Erythroblast (primary cell): ENCODE data around the gene UBIAD1.

Experiments
- GATA1 ChIP-seq: IDR thresholded peaks from 2 replicates; pipeline ENCODE4 v1.6.1; 2011; ENCODE audit warnings: low read depth, mild to moderate bottlenecking, control low read depth, low read length, moderate library complexity
- POLR2A ChIP-seq: IDR thresholded peaks from 2 replicates; pipeline ENCODE4 v1.6.1; 2011; ENCODE audit warnings: mild to moderate bottlenecking, low read length

DNA sequence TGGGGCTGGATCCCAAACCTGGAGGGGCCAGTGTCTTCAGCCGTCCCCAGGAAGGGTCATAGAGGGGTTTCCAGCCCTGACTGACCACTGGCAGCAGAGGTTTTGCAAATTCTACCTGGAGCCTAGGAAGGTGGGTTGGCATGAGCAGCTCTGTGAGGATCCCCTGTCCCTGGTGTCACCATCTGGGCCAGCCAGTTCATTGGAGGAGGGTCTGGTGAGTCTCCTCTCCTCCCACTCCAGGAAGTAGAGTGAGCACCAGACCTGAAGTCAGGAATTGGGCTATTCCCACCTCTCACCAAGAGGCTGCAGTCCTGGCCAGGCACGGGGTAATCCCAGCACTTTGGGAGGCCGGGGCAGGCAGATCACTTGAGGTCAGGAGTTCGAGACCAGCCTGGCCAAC lies 57.4 kb downstream of the UBIAD1 start:
- no peak for TF ChIP-seq POLR2A
- no peak for TF ChIP-seq GATA1
